ENCODE data around the gene OCA2.

- no peak for TF ChIP-seq SPI1 (IDR thresholded peaks at IDR 0.05; ENCODE audit: borderline replicate concordance, low read depth)
- no peak for TF ChIP-seq REST (IDR thresholded peaks at IDR 0.05; ENCODE audit: insufficient replicate concordance, low read depth)
- TF ChIP-seq CTCF (IDR thresholded peaks at IDR 0.05; ENCODE audit: insufficient read depth, low read length): no peak
- TF ChIP-seq GABPA (IDR thresholded peaks at IDR 0.05; ENCODE audit: low read depth): no peak
These were observed 109.3 kb downstream of the OCA2 start for GRCh38 chr15:27989838-27990237.

All from HL-60 (cell line).